Small intestine (tissue), 7 donors: Measurements from ENCODE around the gene MYB. TPM values are rescaled to one million over a fixed set of nuclear protein-coding genes. Genes with fewer than 3 reads are reported as not detected.
A peak's percentile ranks its signal among the peaks of the same experiment; 100 is the strongest.

Experiments
- DNase-seq, 2 donors: peaks; one replicate each; pipeline versions ENCODE4 v3.0.0 to v3.0.0-alpha.2; 2013
- FAIRE-seq: peaks from 2 replicates; lab custom pipeline; 2012; peaks lifted over from hg19 to GRCh38; lab: Jason Lieb, UNC
- H3K27ac ChIP-seq, 3 donors: one replicate each; pipeline ENCODE4 v1.5.1; 2013; ENCODE audit warnings: low read length in 2 of 3, mild to moderate bottlenecking in 2 of 3, control low read depth in 1 of 3, inconsistent platforms in 1 of 3, low read depth in 1 of 3, moderate library complexity in 1 of 3
- H3K27me3 ChIP-seq, 3 donors: one replicate each; pipeline ENCODE4 v1.6.1; 2013; ENCODE audit warnings: low read length in 3 of 3, inconsistent platforms in 1 of 3; ENCODE audit not compliant: control insufficient read depth in 3 of 3, insufficient read depth in 3 of 3
- H3K36me3 ChIP-seq, 3 donors: one replicate each; pipeline ENCODE4 v1.6.1; 2013; ENCODE audit warnings: low read length in 3 of 3, inconsistent platforms in 1 of 3, low read depth in 1 of 3, mild to moderate bottlenecking in 1 of 3, moderate library complexity in 1 of 3; ENCODE audit not compliant: control insufficient read depth in 3 of 3, insufficient read depth in 2 of 3
- H3K4me1 ChIP-seq, 3 donors: one replicate each; pipeline ENCODE4 v1.6.1; 2013; ENCODE audit warnings: low read length in 2 of 3, inconsistent platforms in 1 of 3, low read depth in 1 of 3, mild to moderate bottlenecking in 1 of 3, moderate library complexity in 1 of 3; ENCODE audit not compliant: control insufficient read depth in 3 of 3, insufficient read depth in 2 of 3
- H3K4me3 ChIP-seq, 3 donors: one replicate each; pipeline ENCODE4 v1.5.1; 2013; ENCODE audit warnings: low read length in 3 of 3, control low read depth in 1 of 3, inconsistent platforms in 1 of 3, low read depth in 1 of 3, mild to moderate bottlenecking in 1 of 3, moderate library complexity in 1 of 3
- H3K9me3 ChIP-seq, 2 donors: one replicate each; pipeline ENCODE4 v1.6.1; 2013; ENCODE audit warnings: low read depth in 1 of 2, low read length in 1 of 2; ENCODE audit not compliant: control insufficient read depth in 2 of 2, insufficient read depth in 1 of 2
- WGBS, 3 donors: extraction: QIAGEN DNeasy Blood & Tissue Kit; methylation state at CpG; one replicate each; pipeline ENCODE4 v1.1.7; 2013; 5-methylcytosine and 5-hydroxymethylcytosine counted together
- polyA plus RNA-seq, 4 donors: library from polyadenylated mRNA; stranded (reverse) in 3 of 4; unstranded in 1 of 4; fragments of 200-250 nt in 3 of 4; fragments of 120-200 nt in 1 of 4; gene quantifications; one replicate each; pipeline versions ENCODE4 v1.2.1 to v1.2.3, GENCODE V29; 2013
- donor health status: healthy with polysubstance abuse.
- donor health status: control.
- donor health status: control.
- donor health status: Bipolar disorder and iron deficiency.
- donor health status: healthy.

MYB gene
- polyA plus RNA-seq, 4 donors = 1.6 to 19.8 (median 7.4) TPM

- no peaks in the 10 kb centered on the region for H3K36me3 ChIP-seq
Measured at GRCh38 chr6:135168766-135169165, 12.3 kb upstream of the MYB start.

GRCh38 chr6:135170238-135170637, 10.9 kb upstream of the MYB start:
- FAIRE-seq = no peak
- H3K27me3 ChIP-seq = no peaks in the 10 kb centered on the region
- no peak overlapping the region for H3K27ac ChIP-seq
- no peaks in the 10 kb centered on the region for H3K36me3 ChIP-seq
- H3K9me3 ChIP-seq = no peaks in the 10 kb centered on the region
- no peak overlapping the region for H3K4me3 ChIP-seq
- peaks cover 0 to 3% (median 0%) of the 10 kb centered on the region in 3 donors for H3K4me1 ChIP-seq
- DNase-seq = no peak
- WGBS, 3 donors = 66 to 81% (median 70%) methylated on average over 2 of the region's 2 CpGs

More at GRCh38 chr6:135168766-135169165, 12.3 kb upstream of the MYB start:
- H3K27ac ChIP-seq = no peak overlapping the region
- H3K4me3 ChIP-seq = no peak overlapping the region
- DNase-seq (no peak), FAIRE-seq (peak; percentile 87)
- no peaks in the 10 kb centered on the region for H3K4me1 ChIP-seq
- no peaks in the 10 kb centered on the region for H3K27me3 ChIP-seq
- H3K9me3 ChIP-seq = no peaks in the 10 kb centered on the region

GRCh38 chr6:135170849-135171248, 10.3 kb upstream of the MYB start:
- Histone ChIP-seq H3K4me1 (peaks cover 0 to 3% (median 0%) of the 10 kb centered on the region in 3 donors), H3K9me3 (no peaks in the 10 kb centered on the region), H3K27me3 (no peaks in the 10 kb centered on the region), H3K36me3 (no peaks in the 10 kb centered on the region), H3K27ac (no peak overlapping the region), H3K4me3 (no peak overlapping the region)
- WGBS, 3 donors = 63 to 81% (median 69%) methylated on average over 3 of the region's 3 CpGs
- FAIRE-seq = no peak
- DNase-seq = no peak

GRCh38 chr6:135173242-135173988, 7.7 kb upstream of the MYB start:
- WGBS, 3 donors = 83 to 91% (median 85%) methylated on average over 3 of the region's 3 CpGs
- FAIRE-seq = no peak
- DNase-seq = no peak
- Histone ChIP-seq H3K4me1 (peaks cover 0 to 3% (median 0%) of the 10 kb centered on the region in 3 donors), H3K27me3 (no peaks in the 10 kb centered on the region), H3K4me3 (no peak overlapping the region), H3K9me3 (no peaks in the 10 kb centered on the region), H3K36me3 (no peaks in the 10 kb centered on the region), H3K27ac (no peak overlapping the region)

GRCh38 chr6:135173989-135174484, 7.1 kb upstream of the MYB start:
- no peak for FAIRE-seq

GRCh38 chr6:135176058-135176457, 5.0 kb upstream of the MYB start:
- FAIRE-seq = no peak
- Histone ChIP-seq H3K27ac (no peak overlapping the region), H3K27me3 (no peaks in the 10 kb centered on the region), H3K9me3 (no peaks in the 10 kb centered on the region), H3K4me3 (no peak overlapping the region), H3K4me1 (peaks cover 0 to 3% (median 0%) of the 10 kb centered on the region in 3 donors), H3K36me3 (no peaks in the 10 kb centered on the region)
- no peak for DNase-seq

More at GRCh38 chr6:135173989-135174484, 7.1 kb upstream of the MYB start:
- no peak overlapping the region for H3K4me3 ChIP-seq
- DNase-seq = no peak
- no peaks in the 10 kb centered on the region for H3K9me3 ChIP-seq
- peaks cover 0 to 3% (median 0%) of the 10 kb centered on the region in 3 donors for H3K4me1 ChIP-seq
- H3K27ac ChIP-seq = no peak overlapping the region
- H3K36me3 ChIP-seq = no peaks in the 10 kb centered on the region
- H3K27me3 ChIP-seq = no peaks in the 10 kb centered on the region

- no peak overlapping the region for H3K4me3 ChIP-seq
- H3K9me3 ChIP-seq = no peaks in the 10 kb centered on the region
- FAIRE-seq (no peak), DNase-seq (no peak)
- peaks cover 0 to 3% (median 0%) of the 10 kb centered on the region in 3 donors for H3K4me1 ChIP-seq
- H3K27me3 ChIP-seq = no peaks in the 10 kb centered on the region
- H3K36me3 ChIP-seq = no peaks in the 10 kb centered on the region
- 79 to 95% (median 87%) methylated on average over 6 of the region's 6 CpGs for WGBS, 3 donors
- no peak overlapping the region for H3K27ac ChIP-seq
Measured at GRCh38 chr6:135176464-135176863, 4.6 kb upstream of the MYB start.

GRCh38 chr6:135179372-135179771, 1.7 kb upstream of the MYB start:
- DNase-seq (no peak), FAIRE-seq (no peak)
- Histone ChIP-seq H3K9me3 (no peaks in the 10 kb centered on the region), H3K27ac (no peak overlapping the region), H3K27me3 (peaks cover 0 to 10% (median 2%) of the 10 kb centered on the region in 3 donors), H3K4me1 (peaks cover 0 to 8% (median 0%) of the 10 kb centered on the region in 3 donors), H3K36me3 (no peaks in the 10 kb centered on the region), H3K4me3 (no peak overlapping the region)
- WGBS, 3 donors = 61 to 74% (median 64%) methylated on average over 2 of the region's 2 CpGs
